WTC11 (cell line): ENCODE results near the gene ZDHHC7.

Experiments used
- ATF1 ChIP-seq: sonication (generic); formaldehyde crosslinking; IDR thresholded peaks from 2 replicates; pipeline ENCODE4 v1.8.1; 2023; ENCODE audit warnings: mild to moderate bottlenecking, moderate library complexity, missing genetic modification reagents
- CREB1 ChIP-seq: sonication (generic); formaldehyde crosslinking; IDR thresholded peaks from 2 replicates; pipeline ENCODE4 v1.8.0; 2023; ENCODE audit warnings: mild to moderate bottlenecking, missing genetic modification reagents
- CTCF ChIP-seq: fragments of 200-600 bp; IDR thresholded peaks from 2 replicates; pipeline ENCODE4 v1.8.0; 2022; ENCODE audit warnings: antibody characterized with exemption
- E2F1 ChIP-seq: sonication (generic); formaldehyde crosslinking; IDR thresholded peaks from 2 replicates; pipeline ENCODE4 v1.8.0; 2022; ENCODE audit warnings: mild to moderate bottlenecking, missing genetic modification reagents
- E2F5 ChIP-seq: sonication (generic); formaldehyde crosslinking; IDR thresholded peaks from 2 replicates; pipeline ENCODE4 v1.8.1; 2022; ENCODE audit warnings: mild to moderate bottlenecking, moderate library complexity, missing genetic modification reagents
- MXD4 ChIP-seq: fragments of 250-450 bp; sonication (Bioruptor Pico); IDR thresholded peaks from 2 replicates; pipeline ENCODE4 v1.8.0; 2021; ENCODE audit warnings: mild to moderate bottlenecking, moderate library complexity, borderline replicate concordance
- MYBL2 ChIP-seq: sonication (generic); formaldehyde crosslinking; IDR thresholded peaks from 2 replicates; pipeline ENCODE4 v1.8.1; 2023; ENCODE audit warnings: mild to moderate bottlenecking, moderate library complexity, missing genetic modification reagents
- PRDM15 ChIP-seq: sonication (generic); formaldehyde crosslinking; IDR thresholded peaks from 2 replicates; pipeline ENCODE4 v1.8.0; 2022; ENCODE audit warnings: missing genetic modification reagents
- SP1 ChIP-seq: sonication (generic); formaldehyde crosslinking; conservative IDR thresholded peaks from 2 replicates; pipeline ENCODE4 v1.8.1; 2022; ENCODE audit warnings: missing genetic modification reagents
- ZNF219 ChIP-seq: sonication (generic); formaldehyde crosslinking; IDR thresholded peaks from 2 replicates; pipeline ENCODE4 v1.8.0; 2023; ENCODE audit warnings: missing genetic modification reagents, mild to moderate bottlenecking, borderline replicate concordance
- ZNF232 ChIP-seq: sonication (generic); formaldehyde crosslinking; IDR thresholded peaks from 2 replicates; pipeline ENCODE4 v1.8.0; 2022; ENCODE audit warnings: mild to moderate bottlenecking, missing genetic modification reagents
- ZNF281 ChIP-seq: sonication (generic); formaldehyde crosslinking; IDR thresholded peaks from 2 replicates; pipeline ENCODE4 v1.8.0; 2023; ENCODE audit warnings: mild to moderate bottlenecking, missing genetic modification reagents
- ZNF671 ChIP-seq: fragments of 250-450 bp; sonication (Bioruptor Pico); IDR thresholded peaks from 2 replicates; pipeline ENCODE4 v1.8.0; 2021; ENCODE audit warnings: mild to moderate bottlenecking

DNA sequence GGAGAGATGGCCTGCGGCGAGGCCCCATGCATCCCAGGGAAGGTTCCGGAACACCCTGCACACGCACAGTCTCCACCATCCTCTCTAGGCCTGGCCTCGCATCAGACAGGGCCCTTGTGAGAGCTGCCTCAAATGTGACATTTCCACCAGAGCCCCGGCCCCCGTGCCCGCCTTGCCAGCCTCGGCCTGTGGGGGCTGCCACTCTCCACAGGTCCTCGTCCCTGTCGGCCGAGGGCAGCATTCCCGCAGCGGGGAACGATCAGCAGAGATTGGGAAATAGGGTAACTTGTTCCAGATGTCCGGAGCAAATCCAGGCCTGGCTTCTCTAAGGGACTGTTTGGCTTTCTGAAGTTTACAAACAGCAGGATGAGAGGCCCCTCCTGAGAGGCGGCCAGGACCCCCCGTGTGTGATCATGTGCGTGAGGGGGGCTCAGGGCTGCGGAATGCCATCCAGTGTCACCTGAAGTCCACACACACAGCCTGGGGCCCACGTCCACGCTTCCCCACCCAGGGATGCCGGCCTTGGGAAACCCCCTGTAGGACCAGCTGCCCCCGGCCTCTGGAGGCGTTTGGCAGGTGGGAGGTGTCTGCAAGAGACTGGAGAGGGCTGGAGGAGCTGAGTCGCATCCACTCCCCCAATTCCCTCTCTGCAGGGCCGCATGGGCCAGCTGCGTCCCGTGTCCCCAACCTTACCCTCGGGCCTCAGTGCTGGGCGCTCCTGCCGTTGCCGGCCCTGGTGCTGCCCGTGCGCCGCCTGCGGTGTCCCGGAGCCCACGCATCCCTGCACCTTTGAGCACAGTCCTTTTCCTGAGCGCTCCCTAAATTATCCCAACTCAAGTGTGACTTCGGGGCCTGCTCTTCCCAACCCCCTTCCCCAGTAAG lies 70.4 kb downstream of the ZDHHC7 start:
- no peak for TF ChIP-seq ZNF281 (CRISPR knock-in tag)
- TF ChIP-seq CTCF: no peak
- no peak for TF ChIP-seq ZNF232 (CRISPR knock-in tag)
- no peak for TF ChIP-seq PRDM15 (CRISPR knock-in tag)
- TF ChIP-seq MXD4: no peak
- TF ChIP-seq E2F5 (CRISPR knock-in tag): no peak
- no peak for TF ChIP-seq ZNF671 (CRISPR knock-in tag)
- TF ChIP-seq SP1 (CRISPR knock-in tag): no peak
- no peak for TF ChIP-seq E2F1
- TF ChIP-seq CREB1 (CRISPR knock-in tag): no peak
- no peak for TF ChIP-seq ATF1 (CRISPR knock-in tag)
- no peak for TF ChIP-seq ZNF219 (CRISPR knock-in tag)
- TF ChIP-seq MYBL2 (CRISPR knock-in tag): no peak
